ENCODE measurements around the gene ACBD4. TPM values are rescaled to one million over a fixed set of nuclear protein-coding genes. Genes with fewer than 3 reads are reported as not detected.

The ACBD4 gene
- total and polyA plus RNA-seq, 2 of the 13 experiments (the other 11 are each of a cell fraction or from before 2014, with no cell fraction given), result 16.1 to 26.9 TPM

GRCh38 chr17:45160447-45161287 is 25.2 kb downstream of the ACBD4 start (continued):
- TF ChIP-seq ZNF766 (CRISPR knock-in tag; IDR thresholded peaks at IDR 0.05; ENCODE audit: borderline replicate concordance) (peak; percentile 89; the same call in 1 of the 2 replicates), HOXA3 (CRISPR knock-in tag; IDR thresholded peaks at IDR 0.05) (no peak), RFXAP (CRISPR knock-in tag; IDR thresholded peaks at IDR 0.05; ENCODE audit: borderline replicate concordance) (peak; percentile 89), RBFOX2 (IDR thresholded peaks at IDR 0.05; ENCODE audit: low read depth, low read length) (no peak), ZNF280B (CRISPR knock-in tag; IDR thresholded peaks at IDR 0.05; ENCODE audit: borderline replicate concordance) (peak; percentile 64; the same call in 1 of the 2 replicates), CAMTA2 (CRISPR knock-in tag; IDR thresholded peaks at IDR 0.05; ENCODE audit: borderline replicate concordance) (no peak), ARNTL (CRISPR knock-in tag; IDR thresholded peaks at IDR 0.05) (peak; percentile 88; the same call in 1 of the 2 replicates), KLF6 (CRISPR knock-in tag; IDR thresholded peaks at IDR 0.05) (no peak), SP4 (CRISPR knock-in tag; IDR thresholded peaks at IDR 0.05) (no peak), ZNF816 (CRISPR knock-in tag; IDR thresholded peaks at IDR 0.05; ENCODE audit: borderline replicate concordance) (no peak), ZBTB46 (CRISPR knock-in tag; IDR thresholded peaks at IDR 0.05; ENCODE audit: borderline replicate concordance) (peak; percentile 97; the same call in 1 of the 2 replicates), AGO2 (optimal IDR thresholded peaks at IDR 0.05; ENCODE audit: low read depth, low read length) (peak; percentile 99), ZNF746 (CRISPR knock-in tag; IDR thresholded peaks at IDR 0.05) (0 out of 2 replicates have a peak, but pooled peaks have one; percentile 43), ZBTB44 (CRISPR knock-in tag; IDR thresholded peaks at IDR 0.05) (0 out of 2 replicates have a peak, but pooled peaks have one; percentile 18), RXRA (CRISPR knock-in tag; IDR thresholded peaks at IDR 0.05) (no peak; the same call in 1 of the 2 replicates), NFRKB (IDR thresholded peaks at IDR 0.05) (no peak), REXO4 (CRISPR knock-in tag; IDR thresholded peaks at IDR 0.05; ENCODE audit: borderline replicate concordance) (no peak), ZNF567 (CRISPR knock-in tag; IDR thresholded peaks at IDR 0.05; ENCODE audit: borderline replicate concordance) (0 out of 2 replicates have a peak, but pooled peaks have one; percentile 31), TBL1XR1 (IDR thresholded peaks at IDR 0.05; ENCODE audit: borderline replicate concordance, low read length, partially characterized antibody) (peak; percentile 57), EHMT2 (IDR thresholded peaks at IDR 0.05; ENCODE audit: borderline replicate concordance, low read depth, low read length) (no peak), FOSL2 (CRISPR knock-in tag; IDR thresholded peaks at IDR 0.05) (peak; percentile 18; the same call in 1 of the 2 replicates), ATF7-NPFF (CRISPR knock-in tag; IDR thresholded peaks at IDR 0.05; ENCODE audit: low read depth) (peak; percentile 65; the same call in 1 of the 2 replicates), DBP (CRISPR knock-in tag; IDR thresholded peaks at IDR 0.05; ENCODE audit: not compliant biosample characterization) (peak; percentile 76), ZNF879 (CRISPR knock-in tag; IDR thresholded peaks at IDR 0.05) (peak; percentile 61; the same call in 1 of the 2 replicates)
